ENCODE data around the gene SYT17. TPM values are rescaled to one million over a fixed set of nuclear protein-coding genes. Genes with fewer than 3 reads are reported as not detected.

Gene SYT17
- total and polyA plus RNA-seq, 12 donors, result 0.20 to 1.3 (median 0.59) TPM

GRCh38 chr16:19232988-19233387 lies 64.9 kb downstream of the SYT17 start:
- Histone ChIP-seq H3K4me3 (no peak overlapping the region), H3K9me3 (peaks cover 0 to 33% (median 16%) of the 10 kb centered on the region in 11 donors), H3K27me3 (no peaks in the 10 kb centered on the region), H3K27ac (no peak overlapping the region), H3K36me3 (peaks cover 0 to 15% (median 0%) of the 10 kb centered on the region in 9 donors), H3K4me1 (no peaks in the 10 kb centered on the region)
- WGBS, 2 donors, result 77 to 86% methylated on average over 5 of the region's 5 CpGs
- ATAC-seq (no peak), DNase-seq (no peak)
- no peak for TF ChIP-seq CTCF (IDR thresholded peaks at IDR 0.05)
- intact Hi-C loops (cut with DNase I), result no loop called here

- intact Hi-C loops (cut with DNase I), result no loop called here
- no peak overlapping the region for H3K27ac ChIP-seq
Measured at GRCh38 chr16:19235478-19235877, 67.4 kb downstream of the SYT17 start.

GRCh38 chr16:19235886-19236285 lies 67.8 kb downstream of the SYT17 start:
- Histone ChIP-seq H3K27ac (no peak overlapping the region), H3K4me1 (no peaks in the 10 kb centered on the region), H3K4me3 (no peak overlapping the region), H3K9me3 (peaks cover 0 to 33% (median 16%) of the 10 kb centered on the region in 11 donors), H3K36me3 (peaks cover 0 to 15% (median 0%) of the 10 kb centered on the region in 9 donors), H3K27me3 (no peaks in the 10 kb centered on the region)
- TF ChIP-seq CTCF (IDR thresholded peaks at IDR 0.05), result no peak
- intact Hi-C loops (cut with DNase I), result no loop called here
- WGBS, 2 donors, result 94 to 96% methylated on average over 4 of the region's 4 CpGs
- no peak for ATAC-seq
- DNase-seq, result no peak

More at GRCh38 chr16:19235478-19235877, 67.4 kb downstream of the SYT17 start:
- H3K36me3 ChIP-seq, result peaks cover 0 to 15% (median 0%) of the 10 kb centered on the region in 9 donors
- no peak overlapping the region for H3K4me3 ChIP-seq
- no peak for ATAC-seq
- WGBS, 2 donors, result 89% methylated on average over 4 of the region's 4 CpGs
- H3K4me1 ChIP-seq, result no peaks in the 10 kb centered on the region
- no peak for TF ChIP-seq CTCF (IDR thresholded peaks at IDR 0.05)
- DNase-seq, result no peak
- H3K9me3 ChIP-seq, result peaks cover 0 to 33% (median 16%) of the 10 kb centered on the region in 11 donors
- H3K27me3 ChIP-seq, result no peaks in the 10 kb centered on the region

GRCh38 chr16:19236561-19237209 lies 68.6 kb downstream of the SYT17 start:
- intact Hi-C loops (cut with DNase I), result no loop called here
- DNase-seq (no peak), ATAC-seq (no peak)
- no peak for TF ChIP-seq CTCF (IDR thresholded peaks at IDR 0.05)
- Histone ChIP-seq H3K36me3 (peaks cover 0 to 15% (median 0%) of the 10 kb centered on the region in 9 donors), H3K4me3 (no peak overlapping the region), H3K9me3 (peaks cover 0 to 33% (median 16%) of the 10 kb centered on the region in 11 donors), H3K4me1 (no peaks in the 10 kb centered on the region), H3K27me3 (no peaks in the 10 kb centered on the region), H3K27ac (no peak overlapping the region)
- 87% methylated on average over 4 of the region's 4 CpGs for WGBS, 2 donors
